ENCODE data around the gene LRRFIP2.

LRRFIP2 gene

DNA sequence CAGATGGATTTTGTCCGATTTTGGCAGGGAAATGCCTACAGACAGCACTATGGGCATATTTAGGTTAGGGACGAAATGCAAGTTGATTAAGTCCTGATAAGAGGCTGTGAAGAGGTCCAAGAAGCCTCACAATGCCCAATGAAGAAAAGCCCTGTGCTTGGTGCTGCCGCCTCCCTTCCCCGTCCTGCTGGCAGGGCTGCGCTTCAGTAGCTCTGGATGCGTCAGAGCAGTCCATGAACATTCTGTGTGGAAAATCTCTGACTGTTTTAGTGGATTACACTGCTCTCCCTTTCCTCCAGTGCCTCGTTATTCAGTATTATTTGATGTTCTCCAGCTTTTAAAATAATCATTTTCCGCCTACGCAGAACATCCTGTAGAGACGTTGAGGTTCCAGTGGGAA, 141.4 kb downstream of the LRRFIP2 start:
- H3K4me1 ChIP-seq = no peaks in the 10 kb centered on the region
- peaks cover 11% of the 10 kb centered on the region for H3K36me3 ChIP-seq
- no peak for DNase-seq
- no peaks in the 10 kb centered on the region for H3K27me3 ChIP-seq
- H3K4me3 ChIP-seq (ENCODE audit: low read depth, low read length) = no peak overlapping the region
- TF ChIP-seq CTCF (IDR thresholded peaks at IDR 0.05; ENCODE audit: low read depth, low read length) = no peak
- H3K9me3 ChIP-seq = no peaks in the 10 kb centered on the region

GRCh38 chr3:37031096-37031682, 143.2 kb downstream of the LRRFIP2 start:
- DNase-seq = no peak
- TF ChIP-seq CTCF (IDR thresholded peaks at IDR 0.05; ENCODE audit: low read depth, low read length) = no peak
- Histone ChIP-seq H3K36me3 (peaks cover 13% of the 10 kb centered on the region), H3K4me1 (no peaks in the 10 kb centered on the region), H3K9me3 (no peaks in the 10 kb centered on the region), H3K4me3 (ENCODE audit: low read depth, low read length) (no peak overlapping the region), H3K27me3 (no peaks in the 10 kb centered on the region)

DNA sequence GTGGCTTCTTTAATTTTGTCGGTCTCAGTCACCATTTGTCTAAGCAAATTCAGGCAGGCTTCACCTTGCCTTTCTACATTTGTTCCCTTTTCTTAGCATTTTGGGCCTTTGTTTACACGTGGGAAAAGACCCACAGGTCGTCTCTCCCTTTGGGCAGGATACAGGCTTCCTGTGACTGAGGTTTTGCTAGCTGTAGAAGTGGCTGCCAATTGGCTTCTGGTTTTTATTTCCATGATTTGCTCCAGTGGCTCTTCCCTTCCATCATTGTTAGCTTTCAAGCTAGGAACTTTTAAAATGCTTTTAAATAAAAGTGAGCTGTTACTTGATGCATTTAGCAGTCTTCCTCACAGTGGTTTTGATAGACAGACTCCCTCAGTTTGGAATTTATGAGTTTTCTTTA, 143.8 kb downstream of the LRRFIP2 start:
- no peak for DNase-seq
- no peak for TF ChIP-seq CTCF (IDR thresholded peaks at IDR 0.05; ENCODE audit: low read depth, low read length)
- Histone ChIP-seq H3K4me1 (no peaks in the 10 kb centered on the region), H3K27me3 (no peaks in the 10 kb centered on the region), H3K36me3 (peaks cover 15% of the 10 kb centered on the region), H3K9me3 (no peaks in the 10 kb centered on the region), H3K4me3 (ENCODE audit: low read depth, low read length) (no peak overlapping the region)

GRCh38 chr3:37029516-37030163, 144.7 kb downstream of the LRRFIP2 start:
- TF ChIP-seq CTCF (IDR thresholded peaks at IDR 0.05; ENCODE audit: low read depth, low read length) = no peak
- H3K36me3 ChIP-seq = peaks cover 15% of the 10 kb centered on the region
- DNase-seq = no peak
- no peaks in the 10 kb centered on the region for H3K9me3 ChIP-seq
- H3K4me1 ChIP-seq = no peaks in the 10 kb centered on the region
- H3K4me3 ChIP-seq (ENCODE audit: low read depth, low read length) = no peak overlapping the region
- H3K27me3 ChIP-seq = no peaks in the 10 kb centered on the region

- no peak for TF ChIP-seq CTCF (IDR thresholded peaks at IDR 0.05; ENCODE audit: low read depth, low read length)
- Histone ChIP-seq H3K9me3 (no peaks in the 10 kb centered on the region), H3K27me3 (no peaks in the 10 kb centered on the region), H3K4me1 (no peaks in the 10 kb centered on the region), H3K36me3 (peaks cover 15% of the 10 kb centered on the region), H3K4me3 (ENCODE audit: low read depth, low read length) (no peak overlapping the region)
- DNase-seq = no peak
Observed at GRCh38 chr3:37029111-37029510, 145.3 kb downstream of the LRRFIP2 start.

GRCh38 chr3:37028329-37028728, 146.1 kb downstream of the LRRFIP2 start:
- peak; percentile 73 for DNase-seq
- Histone ChIP-seq H3K4me1 (no peaks in the 10 kb centered on the region), H3K4me3 (ENCODE audit: low read depth, low read length) (no peak overlapping the region), H3K27me3 (no peaks in the 10 kb centered on the region), H3K36me3 (peaks cover 15% of the 10 kb centered on the region; the same call in 1 of the 2 replicates), H3K9me3 (no peaks in the 10 kb centered on the region)
- no peak for TF ChIP-seq CTCF (IDR thresholded peaks at IDR 0.05; ENCODE audit: low read depth, low read length)

Measured in BE2C (cell line).